Activated T-helper 1 cell treated with anti-CD3 and anti-CD28 coated beads, Interleukin-2, amount 50 U/mL, for 16 hours (primary cell): ENCODE measurements around the gene JAKMIP1.
"Not testable (repeated sequence)": the region's sequence is repeated elsewhere in the genome, so short reads cannot be mapped to it uniquely, and the experiment has no call there.

Experiments
- DNase-seq, 2 donors: peaks; one replicate each; pipeline ENCODE4 v3.0.0-alpha.2; 2020; ENCODE audit warnings: low read depth in 1 of 2, low spot score in 1 of 2

Gene JAKMIP1

DNA sequence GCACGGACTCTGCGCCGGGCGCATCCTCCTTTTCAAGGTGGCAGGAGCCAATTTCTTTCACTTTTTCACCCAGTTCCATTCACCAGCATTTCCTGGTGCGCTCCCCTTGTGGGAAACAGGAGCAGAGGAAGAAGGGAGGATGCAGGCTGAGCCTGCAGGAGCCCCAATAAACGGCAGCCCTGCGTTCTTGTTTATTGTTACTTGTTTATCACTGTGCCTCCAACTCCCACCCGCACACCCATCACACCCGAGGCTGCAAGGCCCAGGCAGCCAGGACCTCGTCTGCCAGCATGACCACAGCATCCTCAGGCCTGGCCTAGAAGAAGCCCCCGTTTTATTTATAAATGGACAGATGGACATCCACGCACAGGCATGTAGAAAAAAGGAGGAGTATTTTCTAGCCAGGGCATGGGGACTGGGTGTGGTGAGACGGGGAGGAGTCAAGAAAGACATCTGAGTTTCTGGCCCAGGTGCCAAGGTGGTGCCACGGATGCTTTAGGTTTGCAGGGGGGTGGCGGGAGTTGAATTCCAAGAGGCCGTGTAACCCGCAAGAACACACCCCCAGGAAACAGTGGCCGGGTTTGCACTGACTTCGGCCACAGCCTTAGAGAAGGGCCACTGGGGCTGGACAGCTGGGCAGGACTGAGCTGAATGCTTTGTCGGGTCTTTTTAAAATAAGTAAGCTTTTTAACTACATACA, 51.7 kb downstream of the JAKMIP1 start:
- DNase-seq = no peak

DNA sequence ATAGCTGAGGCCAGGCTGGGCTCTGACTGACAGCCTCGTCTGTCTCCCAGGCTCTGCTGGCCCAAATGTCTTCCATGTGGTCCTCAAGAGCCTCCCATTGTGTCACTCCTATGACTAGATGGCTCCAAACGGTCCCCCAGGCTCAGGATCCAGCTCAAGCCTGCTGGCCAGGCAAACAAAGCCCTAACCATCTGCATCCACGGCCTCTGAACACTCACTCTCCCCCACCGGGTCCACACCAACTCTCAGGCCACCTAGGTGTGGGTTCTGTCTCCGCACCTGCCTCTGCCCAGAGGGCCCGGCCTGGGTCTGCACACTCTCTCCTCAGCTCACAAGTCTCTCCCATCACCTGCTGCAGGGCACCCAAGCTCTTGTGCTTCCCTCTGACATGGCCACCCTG, 52.9 kb downstream of the JAKMIP1 start:
- no peak for DNase-seq

DNA sequence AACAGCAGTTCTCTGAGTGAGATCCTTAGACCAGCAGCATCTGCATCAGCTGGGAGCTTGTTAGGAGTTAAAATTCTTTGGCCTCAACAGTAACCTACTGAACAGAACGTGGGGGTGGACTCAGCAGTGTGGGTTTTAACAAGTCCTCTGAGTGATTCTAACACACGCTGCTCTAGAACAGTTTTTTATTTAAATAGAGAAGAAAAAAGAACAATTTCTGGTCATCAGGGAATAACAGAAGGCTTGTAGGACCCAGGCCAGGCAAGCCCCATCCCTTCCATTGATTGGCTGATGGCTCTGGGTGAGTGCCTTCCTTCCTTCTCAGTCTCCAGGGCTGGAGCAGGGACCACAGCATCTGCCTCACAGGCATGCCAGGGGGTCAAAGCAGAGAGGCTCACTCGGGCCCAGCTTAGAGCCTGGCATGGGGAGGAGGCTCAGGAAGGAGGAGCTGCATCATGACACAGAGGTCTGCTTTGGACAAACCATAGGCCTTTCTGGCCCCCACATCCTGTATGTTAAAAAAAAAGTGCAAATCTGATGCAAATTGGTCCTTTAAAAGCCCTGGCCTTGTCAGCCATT, 56.7 kb downstream of the JAKMIP1 start:
- no peak for DNase-seq

- no peak for DNase-seq
These were observed 57.3 kb downstream of the JAKMIP1 start for GRCh38 chr4:6142935-6143602.

DNA sequence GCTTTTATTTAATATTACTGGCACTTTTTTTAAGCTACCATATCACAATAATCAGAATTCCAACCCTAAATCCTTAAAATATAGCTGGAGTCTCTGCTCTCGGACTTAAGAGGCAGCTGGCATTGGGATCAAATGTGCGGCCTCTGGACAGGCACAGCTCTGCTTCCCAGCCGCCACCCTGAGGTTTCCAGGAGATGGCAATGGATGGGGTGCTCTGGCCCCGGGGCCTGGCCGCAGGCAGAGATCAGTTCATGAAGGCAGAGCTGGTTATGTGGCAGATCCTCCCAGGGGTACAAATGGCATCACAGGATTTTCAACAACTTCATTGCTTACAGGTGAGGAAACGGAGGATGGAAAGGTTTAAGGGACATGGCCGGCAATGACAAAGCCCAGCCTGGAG, 57.8 kb downstream of the JAKMIP1 start:
- no peak for DNase-seq

GRCh38 chr4:6141554-6141953, 58.8 kb downstream of the JAKMIP1 start:
- DNase-seq = no peak

DNA sequence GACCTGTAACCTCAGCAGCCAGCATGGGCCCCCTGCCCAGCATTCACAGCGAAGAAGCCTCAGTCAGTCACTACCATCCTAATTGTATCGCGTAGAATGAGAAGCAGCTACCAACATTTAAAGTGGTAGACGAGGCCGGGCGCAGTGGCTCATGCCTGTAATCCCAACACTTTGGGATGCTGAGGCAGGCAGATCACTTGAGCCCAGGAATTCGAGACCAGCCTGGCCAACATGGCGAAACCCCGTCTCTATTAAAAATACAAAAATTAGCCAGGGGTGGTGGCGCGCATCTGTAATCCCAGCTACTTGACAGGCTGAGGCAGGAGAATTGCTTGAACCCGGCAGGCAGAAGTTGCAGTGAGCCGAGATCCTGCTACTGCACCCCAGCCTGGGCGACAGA, 59.3 kb downstream of the JAKMIP1 start:
- DNase-seq = not testable (repeated sequence)

DNA sequence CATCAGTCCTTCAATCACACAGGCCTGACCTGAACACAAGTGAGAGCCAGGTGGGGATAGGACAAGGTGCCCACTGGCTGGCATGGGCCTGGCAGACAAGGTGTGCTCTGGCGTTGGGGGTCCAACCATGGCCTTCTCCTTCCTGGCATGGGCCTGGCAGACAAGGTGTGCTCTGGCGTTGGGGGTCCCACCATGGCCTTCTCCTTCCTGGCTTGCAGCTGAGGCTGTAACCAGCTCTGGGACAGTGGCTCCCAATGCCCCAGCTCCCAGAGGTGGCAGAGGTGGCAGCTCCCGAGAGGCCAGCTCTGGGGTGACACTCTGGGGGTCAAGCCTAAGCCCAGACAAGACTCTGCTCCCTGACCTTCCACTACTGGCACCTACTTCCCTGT, 62.6 kb downstream of the JAKMIP1 start:
- no peak for DNase-seq

GRCh38 chr4:6137027-6137746, 63.2 kb downstream of the JAKMIP1 start:
- no peak for DNase-seq

DNA sequence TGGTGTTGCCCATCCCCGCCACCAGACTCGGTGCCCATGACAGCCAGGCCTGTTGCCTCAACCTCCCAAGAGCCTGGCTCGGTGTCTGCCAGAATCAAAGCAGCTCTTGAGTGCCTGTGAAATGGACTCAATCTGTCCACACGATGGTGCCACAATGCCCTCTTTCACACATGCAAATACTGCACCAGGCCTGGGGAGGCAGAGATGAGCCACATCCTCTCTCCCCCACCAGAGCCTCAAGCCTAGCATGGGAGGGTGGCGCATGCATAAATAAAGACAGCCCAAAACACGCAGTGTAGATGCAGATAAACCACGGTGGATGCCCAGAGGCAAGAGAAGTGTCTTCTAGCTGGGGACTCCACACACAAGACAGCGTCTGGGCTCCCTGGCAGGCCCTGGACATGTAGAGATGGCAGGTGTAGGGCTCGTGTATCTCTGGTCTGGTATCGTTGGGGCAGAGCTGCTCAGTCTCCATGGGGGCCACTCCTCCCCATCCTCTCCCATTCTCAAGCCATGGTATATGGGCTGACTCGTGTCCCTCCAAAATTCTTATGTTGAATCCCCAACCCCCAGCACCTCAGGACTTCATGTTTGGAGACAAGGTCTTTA, 65.6 kb downstream of the JAKMIP1 start:
- peak in 1 of 2 donors; percentile 5 for DNase-seq

DNA sequence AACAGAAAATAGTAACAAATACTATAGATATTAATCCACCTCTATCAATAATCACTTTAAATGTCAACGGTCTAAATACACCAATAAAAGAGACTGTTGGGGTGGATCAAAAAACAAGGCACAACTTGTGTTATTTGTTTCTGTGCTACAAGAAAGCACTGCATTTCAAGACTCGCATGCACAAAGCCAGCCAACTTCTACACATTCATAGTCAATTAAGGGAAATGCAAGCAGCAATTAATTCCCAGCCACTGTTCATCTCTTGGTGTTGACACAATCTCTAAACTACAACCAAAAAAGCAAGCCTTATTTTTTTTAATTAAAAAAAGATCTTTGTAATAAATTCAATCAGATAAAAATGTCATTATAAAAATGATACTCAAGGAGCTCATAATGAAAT, 67.6 kb downstream of the JAKMIP1 start:
- no peak for DNase-seq

DNA sequence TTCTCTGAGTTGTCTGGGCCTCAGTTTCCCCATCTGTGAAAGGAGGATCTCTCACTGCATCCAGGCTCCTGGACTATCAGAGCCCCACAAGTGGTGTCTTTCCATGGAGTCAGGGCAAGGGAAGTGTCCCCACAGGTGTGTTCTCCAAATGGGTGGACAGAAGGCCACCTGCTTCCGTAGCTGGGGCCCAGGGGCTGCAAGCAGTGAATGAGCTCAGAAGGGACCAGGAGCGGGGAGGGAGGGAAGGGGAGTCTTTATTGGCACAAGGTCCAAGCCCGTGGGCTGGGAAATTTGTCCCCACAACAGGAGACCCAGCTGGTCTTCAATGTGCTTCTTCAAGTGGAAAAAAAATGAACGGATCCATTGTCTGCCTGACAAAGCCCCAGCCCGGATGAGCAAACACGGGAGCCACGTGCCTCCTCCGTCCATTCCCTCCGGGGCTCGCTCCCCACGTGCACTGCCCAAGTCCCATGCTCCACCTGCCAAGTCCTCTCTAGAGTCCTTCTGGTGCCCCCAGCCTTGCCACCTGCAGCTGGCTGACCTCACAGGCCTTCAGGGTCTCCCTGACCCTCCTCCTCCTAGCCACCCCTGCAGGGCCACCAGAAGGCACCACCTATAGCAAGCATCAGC, 72.0 kb downstream of the JAKMIP1 start:
- no peak for DNase-seq

- DNase-seq = no peak
These were observed 73.2 kb downstream of the JAKMIP1 start for GRCh38 chr4:6126971-6127745.

GRCh38 chr4:6125103-6125651, 75.2 kb downstream of the JAKMIP1 start:
- no peak for DNase-seq

DNA sequence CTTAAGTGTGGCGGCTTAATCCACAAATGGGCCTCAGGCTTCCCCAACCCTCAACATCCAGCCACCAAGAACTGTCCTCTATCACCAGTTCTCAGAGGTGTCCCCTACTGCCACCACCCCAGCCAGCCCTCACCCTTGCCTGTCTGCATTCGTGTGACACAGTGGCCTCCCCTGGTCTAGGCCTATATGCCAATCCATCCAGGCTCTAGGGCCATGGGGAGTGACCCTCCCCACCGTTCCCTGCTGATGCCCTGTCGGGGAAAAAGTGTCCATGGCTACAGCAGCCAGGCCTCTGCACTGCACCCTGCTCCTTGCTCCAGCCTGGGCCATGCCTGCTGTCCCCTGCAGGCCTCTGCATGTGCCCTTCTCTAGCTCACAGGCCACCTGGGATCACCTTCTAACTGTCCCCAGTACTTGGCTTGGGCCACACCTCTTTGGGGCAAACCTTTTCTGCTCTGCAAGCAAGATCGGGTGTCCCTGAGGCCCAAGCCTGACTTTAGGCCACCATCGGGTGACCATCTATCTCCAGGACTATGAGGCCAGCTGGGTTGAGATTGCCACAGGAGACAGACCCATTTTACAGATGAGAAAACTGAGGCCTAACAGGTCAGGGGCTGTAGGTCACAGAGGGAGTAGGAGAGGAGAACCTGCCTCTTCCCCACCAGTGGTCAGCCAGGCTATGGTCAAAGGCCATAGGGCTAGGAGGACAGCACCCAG, 75.8 kb downstream of the JAKMIP1 start:
- DNase-seq = no peak

GRCh38 chr4:6123976-6124375, 76.4 kb downstream of the JAKMIP1 start:
- no peak for DNase-seq

- no peak for DNase-seq
These were observed 76.8 kb downstream of the JAKMIP1 start for GRCh38 chr4:6123541-6123940.

GRCh38 chr4:6123116-6123515, 77.2 kb downstream of the JAKMIP1 start:
- DNase-seq = no peak

DNA sequence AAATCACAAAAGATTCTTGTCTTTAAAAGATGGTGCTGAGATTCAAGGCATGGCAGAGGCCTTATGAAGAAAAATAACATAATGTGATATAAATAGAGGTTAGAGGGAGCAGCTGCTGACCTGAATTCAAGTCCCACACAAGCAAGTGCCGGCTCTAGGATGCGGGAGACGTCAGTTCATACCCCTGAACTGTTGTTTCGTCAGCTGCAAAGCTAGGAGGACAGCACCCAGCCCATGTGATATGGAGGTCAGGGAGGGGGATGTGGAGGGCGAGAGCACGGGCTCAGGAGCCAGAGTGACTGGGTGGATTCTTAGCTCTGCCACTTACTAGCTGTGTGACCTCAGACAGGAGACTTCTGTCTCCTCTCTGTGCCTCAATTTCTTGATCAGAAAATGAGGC, 77.9 kb downstream of the JAKMIP1 start:
- no peak for DNase-seq
